GM12875 (cell line): ENCODE measurements around the gene NCOR1.

Experiments used
- H3K4me3 ChIP-seq: one replicate; pipeline ENCODE4 v1.5.1; 2011; ENCODE audit warnings: low read depth, low read length, control low read depth
- TF ChIP-seq, protein P1 (sequence below): IDR thresholded peaks from 2 replicates; pipeline ENCODE4 v1.5.1; 2011; ENCODE audit warnings: low read depth, mild to moderate bottlenecking, control low read depth, inconsistent platforms, low read length, moderate library complexity, borderline replicate concordance; ENCODE audit not compliant: insufficient read depth

The NCOR1 gene

DNA sequence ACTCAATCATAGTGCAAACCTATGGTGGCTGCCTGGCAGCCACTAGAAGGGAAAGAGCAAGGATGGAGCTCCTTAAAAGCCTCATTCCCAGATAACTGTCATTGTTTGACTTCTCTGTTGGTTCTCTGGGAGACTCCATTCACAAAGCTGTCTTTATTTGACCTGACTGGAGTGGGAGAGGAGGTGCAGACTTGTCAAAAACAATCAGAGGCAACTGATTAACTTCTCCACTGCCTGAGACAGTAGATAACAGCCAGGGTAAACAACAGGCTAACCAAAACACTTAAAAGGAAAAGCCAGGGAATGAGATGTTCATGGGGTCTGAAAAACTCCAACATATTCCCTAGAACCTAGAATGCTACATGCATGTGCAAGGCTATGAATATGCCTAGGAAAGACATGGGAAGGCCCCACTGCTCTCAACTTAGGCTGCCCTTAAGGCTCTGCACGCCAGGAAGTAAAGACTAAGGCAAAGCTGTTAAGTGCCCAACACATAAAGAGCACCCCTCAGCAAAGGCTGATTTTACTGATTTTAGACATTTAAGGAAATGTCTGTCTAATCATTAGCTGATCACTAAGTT, 133.7 kb downstream of the NCOR1 start:
- TF ChIP-seq, protein P1, sequence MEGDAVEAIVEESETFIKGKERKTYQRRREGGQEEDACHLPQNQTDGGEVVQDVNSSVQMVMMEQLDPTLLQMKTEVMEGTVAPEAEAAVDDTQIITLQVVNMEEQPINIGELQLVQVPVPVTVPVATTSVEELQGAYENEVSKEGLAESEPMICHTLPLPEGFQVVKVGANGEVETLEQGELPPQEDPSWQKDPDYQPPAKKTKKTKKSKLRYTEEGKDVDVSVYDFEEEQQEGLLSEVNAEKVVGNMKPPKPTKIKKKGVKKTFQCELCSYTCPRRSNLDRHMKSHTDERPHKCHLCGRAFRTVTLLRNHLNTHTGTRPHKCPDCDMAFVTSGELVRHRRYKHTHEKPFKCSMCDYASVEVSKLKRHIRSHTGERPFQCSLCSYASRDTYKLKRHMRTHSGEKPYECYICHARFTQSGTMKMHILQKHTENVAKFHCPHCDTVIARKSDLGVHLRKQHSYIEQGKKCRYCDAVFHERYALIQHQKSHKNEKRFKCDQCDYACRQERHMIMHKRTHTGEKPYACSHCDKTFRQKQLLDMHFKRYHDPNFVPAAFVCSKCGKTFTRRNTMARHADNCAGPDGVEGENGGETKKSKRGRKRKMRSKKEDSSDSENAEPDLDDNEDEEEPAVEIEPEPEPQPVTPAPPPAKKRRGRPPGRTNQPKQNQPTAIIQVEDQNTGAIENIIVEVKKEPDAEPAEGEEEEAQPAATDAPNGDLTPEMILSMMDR = no peak
- H3K4me3 ChIP-seq = no peak overlapping the region

DNA sequence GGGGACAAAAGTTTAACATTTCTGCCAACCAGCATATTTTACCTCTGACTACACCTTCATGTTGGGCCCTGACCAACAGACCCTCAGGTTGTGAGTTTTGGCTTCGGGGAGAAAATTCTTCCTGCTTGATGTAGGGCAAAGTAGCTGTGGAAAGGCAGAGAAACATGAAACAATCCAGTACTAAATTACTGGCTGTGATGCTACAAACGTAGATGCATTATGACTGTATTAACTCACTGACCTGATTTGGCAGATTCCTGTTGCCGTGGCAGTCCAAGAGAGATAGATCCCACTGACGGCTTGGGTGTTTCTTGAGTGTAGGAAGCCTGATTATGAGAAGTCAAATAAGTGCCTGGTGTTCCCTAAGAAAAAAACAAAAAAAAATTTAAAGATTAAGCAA, 135.0 kb downstream of the NCOR1 start:
- H3K4me3 ChIP-seq = no peak overlapping the region
- TF ChIP-seq, protein P1 = no peak

DNA sequence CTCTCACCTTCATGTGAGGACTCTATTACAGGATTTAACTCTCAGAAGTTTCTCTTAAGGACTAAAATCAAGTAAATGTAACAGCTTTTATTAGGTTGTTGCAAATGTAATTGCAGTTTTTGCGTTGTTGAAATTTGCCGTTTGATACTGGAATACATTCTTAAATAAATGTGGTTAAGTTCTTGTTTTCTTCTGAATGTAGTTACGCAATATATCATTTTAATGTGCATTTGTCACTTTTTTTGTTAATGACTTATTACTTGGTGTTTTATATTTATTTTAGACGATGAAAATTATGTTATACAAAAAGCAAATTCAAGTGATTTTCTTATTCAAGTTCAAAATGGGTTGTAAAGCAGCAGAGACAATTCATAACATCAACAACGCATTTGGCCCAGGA, 139.4 kb downstream of the NCOR1 start:
- TF ChIP-seq, protein P1 = no peak
- no peak overlapping the region for H3K4me3 ChIP-seq

DNA sequence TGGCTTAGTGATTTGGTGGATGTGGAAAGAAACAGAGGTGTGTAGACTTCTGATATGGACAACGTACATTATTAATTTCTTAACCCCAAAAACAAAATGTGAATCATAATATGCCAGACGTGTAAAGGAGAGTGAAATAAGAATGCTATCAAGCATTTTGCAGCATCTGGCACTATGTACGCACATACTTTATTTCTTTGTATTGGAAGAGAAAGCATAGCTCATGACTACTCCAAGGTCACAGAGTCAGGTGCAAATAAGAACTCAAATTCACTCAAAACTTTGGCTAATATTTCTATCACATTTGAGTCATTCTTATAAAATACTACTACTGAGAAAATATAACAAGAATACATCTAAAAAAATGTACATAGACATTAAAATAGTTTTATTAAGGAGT, 140.9 kb downstream of the NCOR1 start:
- no peak overlapping the region for H3K4me3 ChIP-seq
- TF ChIP-seq, protein P1 = no peak

DNA sequence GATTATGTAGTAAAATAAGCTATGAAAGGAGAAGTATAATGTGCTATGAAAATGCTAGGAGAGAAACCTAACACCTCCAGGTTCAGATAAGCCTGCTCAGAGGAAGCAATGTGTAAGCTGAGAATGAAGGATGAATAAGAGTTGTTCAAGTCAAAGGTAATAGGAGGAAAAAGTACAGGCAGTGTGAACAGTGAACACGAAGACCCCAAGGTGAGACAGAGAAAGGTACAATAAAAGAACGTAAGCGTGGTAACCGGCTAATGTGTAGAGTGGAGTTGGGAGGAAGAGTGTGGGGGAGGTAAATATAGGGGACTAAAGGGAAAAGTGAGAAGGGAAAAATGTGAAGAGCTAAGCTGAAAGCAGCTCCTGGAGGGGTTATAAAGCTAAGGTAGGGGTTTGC, 141.5 kb downstream of the NCOR1 start:
- no peak overlapping the region for H3K4me3 ChIP-seq
- TF ChIP-seq, protein P1 = no peak

DNA sequence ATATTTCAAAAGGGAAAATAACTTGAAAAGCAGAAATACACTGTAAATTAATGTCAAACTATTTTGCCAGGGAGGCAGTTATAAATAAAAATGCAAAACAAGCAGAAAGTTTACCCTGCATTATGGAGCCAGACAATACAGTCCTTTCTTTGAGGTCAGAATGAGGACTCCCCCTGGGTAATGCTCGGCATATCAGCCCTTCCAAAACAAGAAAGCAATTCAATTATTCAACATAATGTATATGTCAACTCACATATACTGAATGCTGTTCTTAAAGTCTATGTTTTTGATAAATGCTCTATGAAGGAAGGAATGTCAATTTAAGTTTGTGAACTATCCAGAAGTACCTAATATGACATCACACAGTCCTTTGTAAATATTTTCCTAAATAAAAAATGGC, 143.3 kb downstream of the NCOR1 start:
- TF ChIP-seq, protein P1 = no peak
- no peak overlapping the region for H3K4me3 ChIP-seq

DNA sequence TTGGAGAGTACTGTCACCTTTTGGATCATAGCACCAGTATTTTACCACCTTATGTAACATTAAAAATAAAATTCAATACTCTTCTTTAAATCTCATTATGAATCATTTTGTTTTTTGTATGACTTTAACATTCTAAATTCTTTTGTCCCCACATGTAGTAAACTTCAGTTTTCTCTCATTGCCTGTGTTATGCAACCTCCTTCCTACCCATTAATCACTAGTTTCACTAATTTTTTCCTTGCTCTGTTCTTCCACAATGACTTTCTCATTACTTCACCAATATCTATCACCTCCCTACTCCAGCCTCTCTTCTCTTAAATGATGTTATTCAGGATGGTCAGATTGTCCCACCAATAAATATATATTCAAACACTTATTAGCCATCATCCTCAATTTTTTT, 147.0 kb downstream of the NCOR1 start:
- no peak overlapping the region for H3K4me3 ChIP-seq

More for the DNA sequence above, 147.0 kb downstream of the NCOR1 start:
- TF ChIP-seq, protein P1 = no peak
